ENCODE measurements around the gene WBP1L. TPM values are rescaled to one million over a fixed set of nuclear protein-coding genes. Genes with fewer than 3 reads are reported as not detected.

Gene WBP1L
- total and polyA plus RNA-seq, 2 of the 13 experiments (the other 11 are each of a cell fraction or from before 2014, with no cell fraction given): 8.3 to 12.3 TPM

DNA sequence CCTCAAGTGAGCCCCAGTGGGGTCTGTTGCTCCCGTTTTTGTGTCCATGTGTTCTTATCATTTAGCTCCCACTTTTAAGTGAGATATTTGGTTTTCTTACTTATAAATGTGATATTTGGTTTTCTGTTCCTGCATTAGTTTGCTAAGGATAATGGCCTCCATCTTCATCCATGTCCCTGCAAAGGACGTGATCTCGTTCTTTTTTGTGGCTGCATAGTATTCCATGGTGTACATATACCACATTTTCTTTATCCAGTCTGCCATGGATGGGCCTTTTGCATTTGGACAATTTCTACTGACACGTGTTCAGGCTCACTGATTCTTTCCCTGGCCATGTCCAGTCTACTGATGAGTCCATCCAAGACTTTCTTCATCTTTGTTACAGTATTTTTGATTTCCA, 19.8 kb upstream of the WBP1L start:
- CTCF ChIA-PET (ENCODE audit: low intra/inter-chr PET ratio, low total read pairs): no interaction called here
- no peak for DNase-seq (ENCODE audit: low spot score)
- no peak for FAIRE-seq
- no peak for TF ChIP-seq ZNF296 (CRISPR knock-in tag; conservative IDR thresholded peaks at IDR 0.05)
- TF ChIP-seq RELA (CRISPR knock-in tag; IDR thresholded peaks at IDR 0.05): no peak
- no peak for TF ChIP-seq ZNF570 (CRISPR knock-in tag; IDR thresholded peaks at IDR 0.05; ENCODE audit: borderline replicate concordance)
- TF ChIP-seq, protein P1, sequence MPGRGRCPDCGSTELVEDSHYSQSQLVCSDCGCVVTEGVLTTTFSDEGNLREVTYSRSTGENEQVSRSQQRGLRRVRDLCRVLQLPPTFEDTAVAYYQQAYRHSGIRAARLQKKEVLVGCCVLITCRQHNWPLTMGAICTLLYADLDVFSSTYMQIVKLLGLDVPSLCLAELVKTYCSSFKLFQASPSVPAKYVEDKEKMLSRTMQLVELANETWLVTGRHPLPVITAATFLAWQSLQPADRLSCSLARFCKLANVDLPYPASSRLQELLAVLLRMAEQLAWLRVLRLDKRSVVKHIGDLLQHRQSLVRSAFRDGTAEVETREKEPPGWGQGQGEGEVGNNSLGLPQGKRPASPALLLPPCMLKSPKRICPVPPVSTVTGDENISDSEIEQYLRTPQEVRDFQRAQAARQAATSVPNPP (CRISPR knock-in tag; IDR thresholded peaks at IDR 0.05): no peak
- TF ChIP-seq NFIB (CRISPR knock-in tag; IDR thresholded peaks at IDR 0.05; ENCODE audit: borderline replicate concordance): no peak
- no peak for TF ChIP-seq MIER3 (CRISPR knock-in tag; IDR thresholded peaks at IDR 0.05; ENCODE audit: borderline replicate concordance)
- TF ChIP-seq SMC3 (IDR thresholded peaks at IDR 0.05; ENCODE audit: low read length): no peak
- TF ChIP-seq, protein P2, sequence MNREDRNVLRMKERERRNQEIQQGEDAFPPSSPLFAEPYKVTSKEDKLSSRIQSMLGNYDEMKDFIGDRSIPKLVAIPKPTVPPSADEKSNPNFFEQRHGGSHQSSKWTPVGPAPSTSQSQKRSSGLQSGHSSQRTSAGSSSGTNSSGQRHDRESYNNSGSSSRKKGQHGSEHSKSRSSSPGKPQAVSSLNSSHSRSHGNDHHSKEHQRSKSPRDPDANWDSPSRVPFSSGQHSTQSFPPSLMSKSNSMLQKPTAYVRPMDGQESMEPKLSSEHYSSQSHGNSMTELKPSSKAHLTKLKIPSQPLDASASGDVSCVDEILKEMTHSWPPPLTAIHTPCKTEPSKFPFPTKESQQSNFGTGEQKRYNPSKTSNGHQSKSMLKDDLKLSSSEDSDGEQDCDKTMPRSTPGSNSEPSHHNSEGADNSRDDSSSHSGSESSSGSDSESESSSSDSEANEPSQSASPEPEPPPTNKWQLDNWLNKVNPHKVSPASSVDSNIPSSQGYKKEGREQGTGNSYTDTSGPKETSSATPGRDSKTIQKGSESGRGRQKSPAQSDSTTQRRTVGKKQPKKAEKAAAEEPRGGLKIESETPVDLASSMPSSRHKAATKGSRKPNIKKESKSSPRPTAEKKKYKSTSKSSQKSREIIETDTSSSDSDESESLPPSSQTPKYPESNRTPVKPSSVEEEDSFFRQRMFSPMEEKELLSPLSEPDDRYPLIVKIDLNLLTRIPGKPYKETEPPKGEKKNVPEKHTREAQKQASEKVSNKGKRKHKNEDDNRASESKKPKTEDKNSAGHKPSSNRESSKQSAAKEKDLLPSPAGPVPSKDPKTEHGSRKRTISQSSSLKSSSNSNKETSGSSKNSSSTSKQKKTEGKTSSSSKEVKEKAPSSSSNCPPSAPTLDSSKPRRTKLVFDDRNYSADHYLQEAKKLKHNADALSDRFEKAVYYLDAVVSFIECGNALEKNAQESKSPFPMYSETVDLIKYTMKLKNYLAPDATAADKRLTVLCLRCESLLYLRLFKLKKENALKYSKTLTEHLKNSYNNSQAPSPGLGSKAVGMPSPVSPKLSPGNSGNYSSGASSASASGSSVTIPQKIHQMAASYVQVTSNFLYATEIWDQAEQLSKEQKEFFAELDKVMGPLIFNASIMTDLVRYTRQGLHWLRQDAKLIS (CRISPR knock-in tag; IDR thresholded peaks at IDR 0.05): no peak
- TF ChIP-seq IKZF1 (IDR thresholded peaks at IDR 0.05): no peak
- TF ChIP-seq SMARCE1 (IDR thresholded peaks at IDR 0.05; ENCODE audit: borderline replicate concordance): no peak
- no peak for TF ChIP-seq ZBTB7A (CRISPR knock-in tag; IDR thresholded peaks at IDR 0.05)
- no peak for TF ChIP-seq THYN1 (CRISPR knock-in tag; IDR thresholded peaks at IDR 0.05; ENCODE audit: borderline replicate concordance, low read depth)
- no peak for TF ChIP-seq ZKSCAN1 (IDR thresholded peaks at IDR 0.05; ENCODE audit: low read length)
- Histone ChIP-seq H3K79me2 (ENCODE audit: insufficient read depth, low read length) (peaks cover 29% of the 10 kb centered on the region), H3K4me3 (replicated peaks in 1 of 3; ENCODE audit: insufficient read depth in 1 of 3, low read depth in 2 of 3, low read length in 3 of 3) (no peak overlapping the region), H3K9ac (ENCODE audit: insufficient read depth, low read depth, low read length) (no peak overlapping the region), H2AFZ (ENCODE audit: low read length) (no peak overlapping the region), H3K9me3 (ENCODE audit: low read length) (no peaks in the 10 kb centered on the region), H3K36me3 (replicated peaks in 1 of 2; ENCODE audit: control insufficient read depth in 1 of 2, insufficient read depth in 2 of 2, low read length in 2 of 2) (peaks cover 8 to 37% of the 10 kb centered on the region in 2 experiments), H3K27me3 (ENCODE audit: control insufficient read depth in 1 of 2, insufficient read depth in 2 of 2, low read length in 2 of 2) (no peaks in the 10 kb centered on the region), H3K27ac (ENCODE audit: extremely low read length, insufficient read depth, low read length) (no peak overlapping the region), H3K4me2 (ENCODE audit: low read depth, low read length) (no peak overlapping the region), H4K20me1 (ENCODE audit: insufficient read depth, low read length) (no peaks in the 10 kb centered on the region), H3K4me1 (ENCODE audit: insufficient read depth, low read length) (peaks cover 21% of the 10 kb centered on the region)
- no peak for ATAC-seq
- in situ Hi-C loops (cut with HindIII; ENCODE audit: extremely low pct_ligation_motif_present, low pct_unique_long_range_greater_than_20kb): loop anchor here (10.0 kb wide), 1 partner anchor 181 kb away; no protein-coding TSS in a partner anchor
- intact Hi-C loops (cut with micrococcal nuclease; ENCODE audit: unreplicated experiment): no loop called here
- BruUV-seq (replicated peaks): no TSS peak
- POLR2A ChIA-PET: no interaction called here
- WGBS (ENCODE audit: low lambda C conversion rate): 93% methylated on average over 4 of the region's 4 CpGs
